IMR-90 (cell line): ENCODE measurements around the gene C1QL1. TPM values are rescaled to one million over a fixed set of nuclear protein-coding genes. Genes with fewer than 3 reads are reported as not detected.

ENCODE experiments used
- ATAC-seq: fragments of 200-7000 bp; cut with Tn5 transposase; 2 replicates; pipeline ENCODE4 v1.9.1; 2020; ENCODE audit warnings: low read depth, mild to moderate bottlenecking, moderate library complexity
- BruUV-seq: library from RNA; stranded (reverse); fragments of 400-500 nt; replicated peaks from 2 replicates; lab custom pipeline; 2021; lab: Mats Ljungman, UMichigan
- CTCF ChIA-PET: fragments of 300-600 bp; formaldehyde crosslinking; extraction: SDS; loops from one replicate; lab custom pipeline; 2021; ENCODE audit warnings: antibody characterized with exemption; lab: Yijun Ruan, JAX
- POLR2A ChIA-PET: fragments of 300-600 bp; sonication (Branson Sonifier 250); formaldehyde crosslinking; loops from one replicate; lab custom pipeline; 2022; ENCODE audit warnings: antibody characterized with exemption; ENCODE audit not compliant: unreplicated experiment; lab: Charles Lee
- DNase-seq: peaks from one replicate; pipeline ENCODE4 v3.0.0; 2013
- H2AFZ ChIP-seq: replicated peaks from 2 replicates; pipeline ENCODE3; 2013; ENCODE audit warnings: low read length, mild to moderate bottlenecking; ENCODE audit not compliant: poor library complexity
- H2AK5ac ChIP-seq: 2 replicates; pipeline ENCODE4 v1.6.1; 2013; ENCODE audit warnings: low read depth, low read length, inconsistent platforms
- H2AK9ac ChIP-seq: replicated peaks from 2 replicates; pipeline ENCODE3; 2013; ENCODE audit warnings: mild to moderate bottlenecking, low read depth, low read length, moderate library complexity; ENCODE audit not compliant: poor library complexity
- H2BK120ac ChIP-seq: 2 replicates; pipeline ENCODE4 v1.6.1; 2013; ENCODE audit warnings: low read depth, low read length, inconsistent platforms
- H2BK15ac ChIP-seq: 3 replicates; pipeline ENCODE4 v1.6.1; 2013; ENCODE audit warnings: low read depth, low read length, inconsistent platforms
- H2BK20ac ChIP-seq: 2 replicates; pipeline ENCODE4 v1.6.1; 2013; ENCODE audit warnings: low read depth, mild to moderate bottlenecking, inconsistent platforms, low read length, moderate library complexity
- H2BK5ac ChIP-seq: 2 replicates; pipeline ENCODE4 v1.6.1; 2013; ENCODE audit warnings: mild to moderate bottlenecking, low read depth, low read length, inconsistent platforms; ENCODE audit not compliant: poor library complexity, severe bottlenecking
- H3K14ac ChIP-seq: replicated peaks from 2 replicates; pipeline ENCODE4 v1.6.1; 2013; ENCODE audit warnings: low read depth, low read length, inconsistent platforms
- H3K18ac ChIP-seq: 2 replicates; pipeline ENCODE4 v1.6.1; 2013; ENCODE audit warnings: low read depth, low read length, control low read depth
- H3K23ac ChIP-seq: 2 replicates; pipeline ENCODE4 v1.6.1; 2013; ENCODE audit warnings: low read depth, low read length, inconsistent platforms
- H3K27ac ChIP-seq: 2 replicates; pipeline ENCODE4 v1.5.1; 2013; ENCODE audit warnings: mild to moderate bottlenecking, control low read depth, low read length; ENCODE audit not compliant: insufficient read depth
- H3K27me3 ChIP-seq: 2 replicates; pipeline ENCODE4 v1.6.1; 2013; ENCODE audit warnings: low read length; ENCODE audit not compliant: control insufficient read depth, insufficient read depth
- H3K36me3 ChIP-seq: 2 replicates; pipeline ENCODE4 v1.6.1; 2013; ENCODE audit warnings: low read length, mixed read lengths; ENCODE audit not compliant: control insufficient read depth, insufficient read depth
- H3K4ac ChIP-seq: 2 replicates; pipeline ENCODE4 v1.6.1; 2013; ENCODE audit warnings: low read depth, low read length, inconsistent platforms
- H3K4me1 ChIP-seq: 2 replicates; pipeline ENCODE4 v1.6.1; 2013; ENCODE audit warnings: low read length, mixed read lengths; ENCODE audit not compliant: control insufficient read depth, insufficient read depth
- H3K4me2 ChIP-seq: 2 replicates; pipeline ENCODE4 v1.6.1; 2013; ENCODE audit warnings: low read depth, mild to moderate bottlenecking, control low read depth, low read length, moderate library complexity
- H3K4me3 ChIP-seq: 2 replicates; pipeline ENCODE4 v1.5.1; 2013; ENCODE audit warnings: low read depth, mild to moderate bottlenecking, control low read depth, low read length, moderate library complexity; ENCODE audit not compliant: insufficient read depth
- H3K56ac ChIP-seq: 2 replicates; pipeline ENCODE4 v1.6.1; 2013; ENCODE audit warnings: low read length, inconsistent platforms; ENCODE audit not compliant: insufficient read depth; ENCODE audit errors: extremely low read depth
- H3K79me1 ChIP-seq, 2 experiments: 2 replicates each; pipeline ENCODE4 v1.6.1; 2013; ENCODE audit warnings: low read length in 2 of 2, inconsistent platforms in 1 of 2, low read depth in 1 of 2
- H3K9ac ChIP-seq: 2 replicates; pipeline ENCODE4 v1.6.1; 2013; ENCODE audit warnings: low read depth, low read length, control low read depth
- H3K9me1 ChIP-seq: 2 replicates; pipeline ENCODE4 v1.6.1; 2013; ENCODE audit warnings: low read length, inconsistent platforms; ENCODE audit not compliant: insufficient read depth
- H3K9me3 ChIP-seq: 2 replicates; pipeline ENCODE4 v1.6.1; 2013; ENCODE audit warnings: low read length; ENCODE audit not compliant: control insufficient read depth, insufficient read depth
- H4K20me1 ChIP-seq: 2 replicates; pipeline ENCODE4 v1.6.1; 2013; ENCODE audit warnings: low read length, inconsistent platforms; ENCODE audit not compliant: insufficient read depth
- H4K5ac ChIP-seq: 2 replicates; pipeline ENCODE4 v1.6.1; 2013; ENCODE audit warnings: mild to moderate bottlenecking, low read depth, low read length, control low read depth
- H4K8ac ChIP-seq, 2 experiments: 2 replicates each; pipeline ENCODE4 v1.6.1; 2013; ENCODE audit warnings: low read depth in 2 of 2, low read length in 2 of 2, control low read depth in 1 of 2, inconsistent platforms in 1 of 2
- H4K91ac ChIP-seq: 2 replicates; pipeline ENCODE4 v1.6.1; 2013; ENCODE audit warnings: low read depth, low read length, inconsistent platforms; ENCODE audit not compliant: insufficient read depth
- CEBPB ChIP-seq: IDR thresholded peaks from 2 replicates; pipeline ENCODE4 v1.6.1; 2012; ENCODE audit warnings: low read depth, low read length, improper control_type of control experiment
- MAFK ChIP-seq: IDR thresholded peaks from 2 replicates; pipeline ENCODE4 v1.6.1; 2012; ENCODE audit warnings: low read depth, low read length, improper control_type of control experiment
- MXI1 ChIP-seq: IDR thresholded peaks from 2 replicates; pipeline ENCODE4 v1.6.1; 2012; ENCODE audit warnings: low read depth, mild to moderate bottlenecking, low read length, moderate library complexity, borderline replicate concordance
- RCOR1 ChIP-seq: IDR thresholded peaks from 2 replicates; pipeline ENCODE4 v1.6.1; 2012; ENCODE audit warnings: mild to moderate bottlenecking, low read length, improper control_type of control experiment; ENCODE audit not compliant: insufficient replicate concordance
- WGBS, 2 experiments: methylation state at CpG; one replicate each; pipeline versions ENCODE4 v1.1.5 to v1.1.7; 2013; ENCODE audit warnings: missing lambda C conversion rate in 2 of 2; ENCODE audit not compliant: insufficient read length in 1 of 2; ENCODE audit errors: extremely low coverage in 2 of 2; 5-methylcytosine and 5-hydroxymethylcytosine counted together
- dilution Hi-C: fragments of 300-500 bp; cut with HindIII; formaldehyde crosslinking; loops from one replicate; pipeline ENCODE4 v1.14.3; 2018; ENCODE audit warnings: low sequenced_read_pairs; ENCODE audit not compliant: unreplicated experiment
- in situ Hi-C: fragments of 300-500 bp; cut with MboI; formaldehyde crosslinking; loops from 3 replicates; pipeline ENCODE4 v1.14.3; 2019; ENCODE audit warnings: low sequenced_read_pairs, inconsistent platforms, mixed read lengths
- intact Hi-C: fragments of 100-400 bp; cut with micrococcal nuclease; formaldehyde crosslinking; loops from 2 replicates; pipeline ENCODE4 v1.10.0; 2022
- polyA plus RNA-seq, 3 experiments: library from polyadenylated mRNA; depleted of rRNA; stranded (reverse); fragments of >200 nt; gene quantifications; 2 replicates each; pipeline ENCODE4 v1.2.3, GENCODE V29; 2012; ENCODE audit warnings: low replicate concordance in 1 of 3
- total RNA-seq: library from RNA; depleted of rRNA; stranded (reverse); fragments of >200 nt; gene quantifications from 2 replicates; pipeline ENCODE4 v1.2.3, GENCODE V29; 2012
- TF ChIP-seq, protein P1 (sequence below): conservative IDR thresholded peaks from 2 replicates; pipeline ENCODE4 v1.5.1; 2012; ENCODE audit warnings: mild to moderate bottlenecking, low read depth, low read length, improper control_type of control experiment
- TF ChIP-seq, protein P2 (sequence below): fragments of 150-350 bp; IDR thresholded peaks from 2 replicates; pipeline ENCODE4 v1.6.1; 2016; ENCODE audit warnings: low read depth, mild to moderate bottlenecking, low read length, moderate library complexity, borderline replicate concordance

C1QL1 gene
- total and polyA plus RNA-seq, 2 of the 4 experiments (the other 2 are of a cell fraction): 0.18 to 0.84 TPM

GRCh38 chr17:44959821-44960531 lies 8.1 kb downstream of the C1QL1 start:
- no peaks in the 10 kb centered on the region for H4K20me1 ChIP-seq
- no peak overlapping the region for H3K4ac ChIP-seq
- H3K14ac ChIP-seq: no peak overlapping the region
- H3K56ac ChIP-seq: no peak overlapping the region
- H3K27me3 ChIP-seq: peaks cover 22% of the 10 kb centered on the region; the same call in 1 of the 2 replicates
- no peak overlapping the region for H2AK9ac ChIP-seq
- H3K4me1 ChIP-seq: no peaks in the 10 kb centered on the region; the same call in 1 of the 2 replicates
- H2AFZ ChIP-seq: peak overlapping the region; percentile 86
- no peaks in the 10 kb centered on the region for H3K9me1 ChIP-seq
- no peak overlapping the region for H3K9ac ChIP-seq
- no peak overlapping the region for H4K91ac ChIP-seq
- DNase-seq (no peak), ATAC-seq (no peak)
- no TSS peak for BruUV-seq
- H4K8ac ChIP-seq: no peak overlapping the region
- WGBS, 2 experiments: 18% methylated on average over 31 of the region's 56 CpGs; no CpG with 5 or more reads in 1 of the 2 experiments
- H3K36me3 ChIP-seq: no peaks in the 10 kb centered on the region
- H2BK5ac ChIP-seq: no peak overlapping the region
- ChIA-PET POLR2A (no interaction called here), CTCF (no interaction called here)
- H3K18ac ChIP-seq: no peak overlapping the region
- H4K5ac ChIP-seq: no peak overlapping the region
- H3K79me1 ChIP-seq: no peaks in the 10 kb centered on the region
- no peak overlapping the region for H2BK120ac ChIP-seq
- no peak overlapping the region for H3K4me3 ChIP-seq
- no peak overlapping the region for H2BK15ac ChIP-seq
- no peak overlapping the region for H2AK5ac ChIP-seq
- dilution Hi-C loops (no loop called here), intact Hi-C loops (no loop called here), in situ Hi-C loops (no loop called here)
- 0 out of 2 replicates have a peak overlapping the region, but pooled peaks have one; percentile 51 for H3K23ac ChIP-seq
- TF ChIP-seq, protein P1, sequence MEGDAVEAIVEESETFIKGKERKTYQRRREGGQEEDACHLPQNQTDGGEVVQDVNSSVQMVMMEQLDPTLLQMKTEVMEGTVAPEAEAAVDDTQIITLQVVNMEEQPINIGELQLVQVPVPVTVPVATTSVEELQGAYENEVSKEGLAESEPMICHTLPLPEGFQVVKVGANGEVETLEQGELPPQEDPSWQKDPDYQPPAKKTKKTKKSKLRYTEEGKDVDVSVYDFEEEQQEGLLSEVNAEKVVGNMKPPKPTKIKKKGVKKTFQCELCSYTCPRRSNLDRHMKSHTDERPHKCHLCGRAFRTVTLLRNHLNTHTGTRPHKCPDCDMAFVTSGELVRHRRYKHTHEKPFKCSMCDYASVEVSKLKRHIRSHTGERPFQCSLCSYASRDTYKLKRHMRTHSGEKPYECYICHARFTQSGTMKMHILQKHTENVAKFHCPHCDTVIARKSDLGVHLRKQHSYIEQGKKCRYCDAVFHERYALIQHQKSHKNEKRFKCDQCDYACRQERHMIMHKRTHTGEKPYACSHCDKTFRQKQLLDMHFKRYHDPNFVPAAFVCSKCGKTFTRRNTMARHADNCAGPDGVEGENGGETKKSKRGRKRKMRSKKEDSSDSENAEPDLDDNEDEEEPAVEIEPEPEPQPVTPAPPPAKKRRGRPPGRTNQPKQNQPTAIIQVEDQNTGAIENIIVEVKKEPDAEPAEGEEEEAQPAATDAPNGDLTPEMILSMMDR: no peak
- no peak for TF ChIP-seq CEBPB
- TF ChIP-seq RCOR1: no peak
- TF ChIP-seq MAFK: no peak
- TF ChIP-seq, protein P2, sequence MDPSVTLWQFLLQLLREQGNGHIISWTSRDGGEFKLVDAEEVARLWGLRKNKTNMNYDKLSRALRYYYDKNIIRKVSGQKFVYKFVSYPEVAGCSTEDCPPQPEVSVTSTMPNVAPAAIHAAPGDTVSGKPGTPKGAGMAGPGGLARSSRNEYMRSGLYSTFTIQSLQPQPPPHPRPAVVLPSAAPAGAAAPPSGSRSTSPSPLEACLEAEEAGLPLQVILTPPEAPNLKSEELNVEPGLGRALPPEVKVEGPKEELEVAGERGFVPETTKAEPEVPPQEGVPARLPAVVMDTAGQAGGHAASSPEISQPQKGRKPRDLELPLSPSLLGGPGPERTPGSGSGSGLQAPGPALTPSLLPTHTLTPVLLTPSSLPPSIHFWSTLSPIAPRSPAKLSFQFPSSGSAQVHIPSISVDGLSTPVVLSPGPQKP: no peak
- no peak for TF ChIP-seq MXI1
- no peak overlapping the region for H2BK20ac ChIP-seq
- H3K4me2 ChIP-seq: no peak overlapping the region
- H3K9me3 ChIP-seq: no peaks in the 10 kb centered on the region
- no peak overlapping the region for H3K27ac ChIP-seq
